ENCODE measurements around the gene RAD51D.
"Not testable (repeated sequence)": the region's sequence is repeated elsewhere in the genome, so short reads cannot be mapped to it uniquely, and the experiment has no call there.

RAD51D gene

GRCh38 chr17:35117984-35118383 is 1.7 kb downstream of the RAD51D start:
- H3K4me1 ChIP-seq (ENCODE audit: control insufficient read depth, insufficient read depth, low read length) = no peaks in the 10 kb centered on the region
- H3K27ac ChIP-seq (ENCODE audit: low read length) = no peak overlapping the region
- no peak for DNase-seq (ENCODE audit: low read depth, low spot score)
- peaks cover 2% of the 10 kb centered on the region; the same call in 1 of the 2 replicates for H3K27me3 ChIP-seq (ENCODE audit: control insufficient read depth, insufficient read depth, low read length)
- H3K4me3 ChIP-seq (ENCODE audit: low read length) = no peak overlapping the region
- no peaks in the 10 kb centered on the region for H3K36me3 ChIP-seq (ENCODE audit: control insufficient read depth, insufficient read depth, low read length)
- H3K9me3 ChIP-seq (ENCODE audit: control insufficient read depth, insufficient read depth, low read length) = no peaks in the 10 kb centered on the region

GRCh38 chr17:35116845-35117244 is 2.8 kb downstream of the RAD51D start:
- WGBS (ENCODE audit: insufficient coverage, insufficient read length) = no CpG with 5 or more reads among the region's 12 CpGs
- no peaks in the 10 kb centered on the region for H3K4me1 ChIP-seq (ENCODE audit: control insufficient read depth, insufficient read depth, low read length)
- no peak overlapping the region for H3K4me3 ChIP-seq (ENCODE audit: low read length)
- peaks cover 2% of the 10 kb centered on the region; the same call in 1 of the 2 replicates for H3K27me3 ChIP-seq (ENCODE audit: control insufficient read depth, insufficient read depth, low read length)
- H3K36me3 ChIP-seq (ENCODE audit: control insufficient read depth, insufficient read depth, low read length) = no peaks in the 10 kb centered on the region
- H3K9me3 ChIP-seq (ENCODE audit: control insufficient read depth, insufficient read depth, low read length) = no peaks in the 10 kb centered on the region
- DNase-seq (ENCODE audit: low read depth, low spot score) = no peak
- H3K27ac ChIP-seq (ENCODE audit: low read length) = no peak overlapping the region

GRCh38 chr17:35110791-35111190 is 8.9 kb downstream of the RAD51D start:
- H3K9me3 ChIP-seq (ENCODE audit: control insufficient read depth, insufficient read depth, low read length); H3K36me3 ChIP-seq (ENCODE audit: control insufficient read depth, insufficient read depth, low read length); DNase-seq (ENCODE audit: low read depth, low spot score); H3K27me3 ChIP-seq (ENCODE audit: control insufficient read depth, insufficient read depth, low read length); H3K27ac ChIP-seq (ENCODE audit: low read length); H3K4me1 ChIP-seq (ENCODE audit: control insufficient read depth, insufficient read depth, low read length); H3K4me3 ChIP-seq (ENCODE audit: low read length): not testable (repeated sequence)
- WGBS (ENCODE audit: insufficient coverage, insufficient read length) = no CpG with 5 or more reads among the region's 17 CpGs

- no peak for DNase-seq (ENCODE audit: low read depth, low spot score)
- H3K4me1 ChIP-seq (ENCODE audit: control insufficient read depth, insufficient read depth, low read length) = no peaks in the 10 kb centered on the region
- WGBS (ENCODE audit: insufficient coverage, insufficient read length) = no CpG with 5 or more reads among the region's 5 CpGs
- no peak overlapping the region for H3K27ac ChIP-seq (ENCODE audit: low read length)
- no peaks in the 10 kb centered on the region for H3K27me3 ChIP-seq (ENCODE audit: control insufficient read depth, insufficient read depth, low read length)
- H3K36me3 ChIP-seq (ENCODE audit: control insufficient read depth, insufficient read depth, low read length) = peaks cover 9% of the 10 kb centered on the region; the same call in 1 of the 2 replicates
- H3K9me3 ChIP-seq (ENCODE audit: control insufficient read depth, insufficient read depth, low read length) = no peaks in the 10 kb centered on the region
- no peak overlapping the region for H3K4me3 ChIP-seq (ENCODE audit: low read length)
Measured at GRCh38 chr17:35104844-35105450, 14.7 kb downstream of the RAD51D start.

DNA sequence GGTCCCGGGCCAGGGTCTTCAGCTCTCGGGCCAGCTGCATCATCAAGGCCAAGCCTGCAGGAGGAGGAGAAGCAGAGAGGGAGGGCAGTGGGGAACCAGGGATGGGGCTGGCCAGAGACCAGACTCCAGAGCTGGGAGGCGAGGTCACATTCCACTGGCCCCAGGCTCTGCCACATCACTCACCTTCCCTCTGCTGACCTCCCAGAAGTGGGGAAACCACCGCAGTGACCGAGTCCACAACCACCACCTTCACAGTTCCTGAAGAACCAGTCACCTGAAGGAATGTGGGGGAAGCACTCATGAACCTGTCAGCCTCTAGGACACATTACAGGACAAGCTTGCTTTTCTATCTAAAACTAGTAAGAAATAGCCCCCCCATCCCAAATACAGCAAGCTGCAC is 16.4 kb downstream of the RAD51D start:
- no peaks in the 10 kb centered on the region for H3K27me3 ChIP-seq (ENCODE audit: control insufficient read depth, insufficient read depth, low read length)
- no CpG with 5 or more reads among the region's 5 CpGs for WGBS (ENCODE audit: insufficient coverage, insufficient read length)
- no peak for DNase-seq (ENCODE audit: low read depth, low spot score)
- no peaks in the 10 kb centered on the region for H3K9me3 ChIP-seq (ENCODE audit: control insufficient read depth, insufficient read depth, low read length)
- peaks cover 9% of the 10 kb centered on the region; the same call in 1 of the 2 replicates for H3K36me3 ChIP-seq (ENCODE audit: control insufficient read depth, insufficient read depth, low read length)
- no peaks in the 10 kb centered on the region for H3K4me1 ChIP-seq (ENCODE audit: control insufficient read depth, insufficient read depth, low read length)
- H3K4me3 ChIP-seq (ENCODE audit: low read length) = no peak overlapping the region
- H3K27ac ChIP-seq (ENCODE audit: low read length) = no peak overlapping the region

DNA sequence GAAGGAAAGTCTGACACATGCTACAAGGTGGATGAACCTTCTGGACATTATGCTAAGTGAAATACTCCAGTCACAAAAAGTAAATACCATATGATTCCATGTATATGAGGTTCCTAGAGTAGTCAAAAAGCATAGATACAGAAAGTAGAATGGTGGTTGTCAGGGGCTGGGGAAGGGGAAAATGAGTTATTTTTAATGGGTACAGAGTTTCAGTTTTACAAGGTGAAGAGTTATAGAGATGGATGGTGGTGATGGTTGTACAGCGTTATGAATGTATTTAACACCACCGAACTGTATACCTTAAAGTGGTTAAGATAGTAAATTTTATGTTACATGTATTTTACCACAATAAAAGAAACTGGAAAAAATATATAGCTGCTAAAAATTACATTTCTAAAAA is 17.9 kb downstream of the RAD51D start:
- WGBS (ENCODE audit: insufficient coverage, insufficient read length) = 100% methylated on average over 1 of the region's 2 CpGs
- no peak for DNase-seq (ENCODE audit: low read depth, low spot score)
- Histone ChIP-seq H3K36me3 (ENCODE audit: control insufficient read depth, insufficient read depth, low read length) (peaks cover 9% of the 10 kb centered on the region; the same call in 1 of the 2 replicates), H3K9me3 (ENCODE audit: control insufficient read depth, insufficient read depth, low read length) (no peaks in the 10 kb centered on the region), H3K4me1 (ENCODE audit: control insufficient read depth, insufficient read depth, low read length) (no peaks in the 10 kb centered on the region), H3K27me3 (ENCODE audit: control insufficient read depth, insufficient read depth, low read length) (no peaks in the 10 kb centered on the region), H3K4me3 (ENCODE audit: low read length) (no peak overlapping the region), H3K27ac (ENCODE audit: low read length) (no peak overlapping the region)

DNA sequence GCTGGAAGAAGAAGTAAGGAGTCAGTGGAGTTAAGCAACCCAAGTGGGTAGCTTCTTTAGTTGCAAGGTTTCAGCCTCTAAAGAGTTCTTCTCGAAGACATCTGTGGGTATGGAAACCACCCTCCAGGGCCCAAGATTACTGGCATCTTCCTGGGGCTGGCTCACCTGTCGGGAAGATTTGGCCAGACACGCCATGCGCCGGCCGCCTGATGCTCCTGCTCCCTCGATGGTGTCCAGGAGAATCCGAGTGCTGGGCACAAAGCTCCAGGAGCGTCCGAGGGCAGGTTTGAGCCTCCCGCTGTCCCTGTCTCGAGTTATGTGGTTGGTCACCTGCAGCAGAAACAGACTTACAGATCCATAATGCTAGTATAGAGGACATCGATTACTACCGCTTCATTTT is 18.6 kb downstream of the RAD51D start:
- no peak overlapping the region for H3K4me3 ChIP-seq (ENCODE audit: low read length)
- DNase-seq (ENCODE audit: low read depth, low spot score) = no peak
- no peak overlapping the region for H3K27ac ChIP-seq (ENCODE audit: low read length)
- H3K36me3 ChIP-seq (ENCODE audit: control insufficient read depth, insufficient read depth, low read length) = peaks cover 9% of the 10 kb centered on the region; the same call in 1 of the 2 replicates
- WGBS (ENCODE audit: insufficient coverage, insufficient read length) = no CpG with 5 or more reads among the region's 14 CpGs
- no peaks in the 10 kb centered on the region for H3K27me3 ChIP-seq (ENCODE audit: control insufficient read depth, insufficient read depth, low read length)
- H3K9me3 ChIP-seq (ENCODE audit: control insufficient read depth, insufficient read depth, low read length) = no peaks in the 10 kb centered on the region
- H3K4me1 ChIP-seq (ENCODE audit: control insufficient read depth, insufficient read depth, low read length) = no peaks in the 10 kb centered on the region

- DNase-seq (ENCODE audit: low read depth, low spot score) = no peak
- Histone ChIP-seq H3K27ac (ENCODE audit: low read length) (no peak overlapping the region), H3K36me3 (ENCODE audit: control insufficient read depth, insufficient read depth, low read length) (peaks cover 9% of the 10 kb centered on the region; the same call in 1 of the 2 replicates), H3K9me3 (ENCODE audit: control insufficient read depth, insufficient read depth, low read length) (no peaks in the 10 kb centered on the region), H3K27me3 (ENCODE audit: control insufficient read depth, insufficient read depth, low read length) (no peaks in the 10 kb centered on the region), H3K4me1 (ENCODE audit: control insufficient read depth, insufficient read depth, low read length) (no peaks in the 10 kb centered on the region), H3K4me3 (ENCODE audit: low read length) (no peak overlapping the region)
- WGBS (ENCODE audit: insufficient coverage, insufficient read length) = no CpG with 5 or more reads among the region's 3 CpGs
Measured at GRCh38 chr17:35099908-35100307, 19.8 kb downstream of the RAD51D start.

- H3K4me1 ChIP-seq (ENCODE audit: control insufficient read depth, insufficient read depth, low read length) = no peaks in the 10 kb centered on the region; the same call in 1 of the 2 replicates
- no peak for DNase-seq (ENCODE audit: low read depth, low spot score)
- H3K9me3 ChIP-seq (ENCODE audit: control insufficient read depth, insufficient read depth, low read length) = no peaks in the 10 kb centered on the region
- no peak overlapping the region for H3K27ac ChIP-seq (ENCODE audit: low read length)
- H3K27me3 ChIP-seq (ENCODE audit: control insufficient read depth, insufficient read depth, low read length) = no peaks in the 10 kb centered on the region
- H3K4me3 ChIP-seq (ENCODE audit: low read length) = no peak overlapping the region; the same call in 1 of the 2 replicates
- no CpG with 5 or more reads among the region's 2 CpGs for WGBS (ENCODE audit: insufficient coverage, insufficient read length)
- 0 out of 2 replicates have a peak, but pooled peaks cover 6% of the 10 kb centered on the region for H3K36me3 ChIP-seq (ENCODE audit: control insufficient read depth, insufficient read depth, low read length)
Measured at GRCh38 chr17:35097776-35098175, 21.9 kb downstream of the RAD51D start.

- H3K4me1 ChIP-seq (ENCODE audit: control insufficient read depth, insufficient read depth, low read length) = no peaks in the 10 kb centered on the region; the same call in 1 of the 2 replicates
- WGBS (ENCODE audit: insufficient coverage, insufficient read length) = no CpG with 5 or more reads among the region's 1 CpG
- DNase-seq (ENCODE audit: low read depth, low spot score) = no peak
- no peak overlapping the region for H3K4me3 ChIP-seq (ENCODE audit: low read length)
- no peaks in the 10 kb centered on the region for H3K9me3 ChIP-seq (ENCODE audit: control insufficient read depth, insufficient read depth, low read length)
- H3K27me3 ChIP-seq (ENCODE audit: control insufficient read depth, insufficient read depth, low read length) = no peaks in the 10 kb centered on the region
- no peaks in the 10 kb centered on the region for H3K36me3 ChIP-seq (ENCODE audit: control insufficient read depth, insufficient read depth, low read length)
- no peak overlapping the region for H3K27ac ChIP-seq (ENCODE audit: low read length)
Measured at GRCh38 chr17:35095741-35096140, 23.9 kb downstream of the RAD51D start.

GRCh38 chr17:35094902-35095301 is 24.8 kb downstream of the RAD51D start:
- Histone ChIP-seq H3K4me3 (ENCODE audit: low read length) (no peak overlapping the region), H3K36me3 (ENCODE audit: control insufficient read depth, insufficient read depth, low read length) (no peaks in the 10 kb centered on the region), H3K27me3 (ENCODE audit: control insufficient read depth, insufficient read depth, low read length) (no peaks in the 10 kb centered on the region), H3K4me1 (ENCODE audit: control insufficient read depth, insufficient read depth, low read length) (no peaks in the 10 kb centered on the region; the same call in 1 of the 2 replicates), H3K9me3 (ENCODE audit: control insufficient read depth, insufficient read depth, low read length) (no peaks in the 10 kb centered on the region), H3K27ac (ENCODE audit: low read length) (no peak overlapping the region)
- DNase-seq (ENCODE audit: low read depth, low spot score) = no peak
- WGBS (ENCODE audit: insufficient coverage, insufficient read length) = no CpG with 5 or more reads among the region's 2 CpGs
